ENCODE data around the gene HOXC10.

HOXC10 gene

GRCh38 chr12:53959314-53959713, 25.6 kb upstream of the HOXC10 start:
- no peak for DNase-seq (ENCODE audit: low spot score)
- no peak for TF ChIP-seq CTCF (IDR thresholded peaks at IDR 0.05; ENCODE audit: borderline replicate concordance, control extremely low read depth, extremely low read depth, insufficient read depth, missing control alignments)
- in situ Hi-C loops (cut with MboI; ENCODE audit: low sequenced_read_pairs, unreplicated experiment), result no loop called here

GRCh38 chr12:53960187-53961024, 24.5 kb upstream of the HOXC10 start:
- in situ Hi-C loops (cut with MboI; ENCODE audit: low sequenced_read_pairs, unreplicated experiment), result no loop called here
- no peak for DNase-seq (ENCODE audit: low spot score)
- no peak for TF ChIP-seq CTCF (IDR thresholded peaks at IDR 0.05; ENCODE audit: borderline replicate concordance, control extremely low read depth, extremely low read depth, insufficient read depth, missing control alignments)

GRCh38 chr12:53961025-53961761, 23.8 kb upstream of the HOXC10 start:
- DNase-seq (ENCODE audit: low spot score), result no peak
- in situ Hi-C loops (cut with MboI; ENCODE audit: low sequenced_read_pairs, unreplicated experiment), result no loop called here

GRCh38 chr12:53963005-53963404, 21.9 kb upstream of the HOXC10 start:
- DNase-seq (ENCODE audit: low spot score), result no peak
- TF ChIP-seq CTCF (IDR thresholded peaks at IDR 0.05; ENCODE audit: borderline replicate concordance, control extremely low read depth, extremely low read depth, insufficient read depth, missing control alignments), result no peak
- in situ Hi-C loops (cut with MboI; ENCODE audit: low sequenced_read_pairs, unreplicated experiment), result no loop called here

More at GRCh38 chr12:53961025-53961761, 23.8 kb upstream of the HOXC10 start:
- no peak for TF ChIP-seq CTCF (IDR thresholded peaks at IDR 0.05; ENCODE audit: borderline replicate concordance, control extremely low read depth, extremely low read depth, insufficient read depth, missing control alignments)

- no peak for DNase-seq (ENCODE audit: low spot score)
- TF ChIP-seq CTCF (IDR thresholded peaks at IDR 0.05; ENCODE audit: borderline replicate concordance, control extremely low read depth, extremely low read depth, insufficient read depth, missing control alignments), result no peak
- in situ Hi-C loops (cut with MboI; ENCODE audit: low sequenced_read_pairs, unreplicated experiment), result no loop called here
Observed at GRCh38 chr12:53963434-53964314, 21.3 kb upstream of the HOXC10 start.

GRCh38 chr12:53964315-53964713, 20.6 kb upstream of the HOXC10 start:
- in situ Hi-C loops (cut with MboI; ENCODE audit: low sequenced_read_pairs, unreplicated experiment), result no loop called here
- no peak for TF ChIP-seq CTCF (IDR thresholded peaks at IDR 0.05; ENCODE audit: borderline replicate concordance, control extremely low read depth, extremely low read depth, insufficient read depth, missing control alignments)
- DNase-seq (ENCODE audit: low spot score), result no peak

Measured in GM13976 (cell line).